Type B pancreatic cell (in vitro differentiated cells): Measurements from ENCODE around the gene RP2. TPM values are rescaled to one million over a fixed set of nuclear protein-coding genes. Genes with fewer than 3 reads are reported as not detected.

Experiments
- DNase-seq: peaks from one replicate; pipeline ENCODE4 v3.0.0; 2021; ENCODE audit warnings: mixed read lengths; ENCODE audit not compliant: unreplicated experiment; ENCODE audit errors: extremely low spot score
- H3K27ac Mint-ChIP-seq: 2 replicates; pipeline ENCODE4 v1.8.0; 2021; ENCODE audit warnings: mild to moderate bottlenecking, mixed read lengths
- H3K27me3 Mint-ChIP-seq: 2 replicates; pipeline ENCODE4 v1.8.0; 2021; ENCODE audit warnings: mixed read lengths
- H3K36me3 Mint-ChIP-seq: 2 replicates; pipeline ENCODE4 v1.8.0; 2021; ENCODE audit warnings: mixed read lengths
- H3K4me1 Mint-ChIP-seq: one replicate; pipeline ENCODE4 v1.8.0; 2021; ENCODE audit warnings: mixed read lengths; ENCODE audit not compliant: unreplicated experiment
- H3K4me3 Mint-ChIP-seq: 2 replicates; pipeline ENCODE4 v1.8.0; 2021; ENCODE audit warnings: mild to moderate bottlenecking, mixed read lengths
- H3K9me3 Mint-ChIP-seq: 2 replicates; pipeline ENCODE4 v1.8.0; 2021; ENCODE audit warnings: mixed read lengths
- CTCF ChIP-seq: fragments of 200-600 bp; sonication (generic); conservative IDR thresholded peaks from 2 replicates; pipeline ENCODE4 v1.5.0; 2021; ENCODE audit warnings: antibody characterized with exemption, mild to moderate bottlenecking
- total RNA-seq: library from RNA; stranded (reverse); gene quantifications from 2 replicates; pipeline ENCODE4 v1.2.1, GENCODE V29; 2021; ENCODE audit warnings: low replicate concordance

Gene RP2
- total RNA-seq, 1 donor from 2014 or later = 7.7 TPM

GRCh38 chrX:46920235-46920634 lies 83.4 kb downstream of the RP2 start:
- H3K4me1 Mint-ChIP-seq = no peaks in the 10 kb centered on the region
- H3K4me3 Mint-ChIP-seq = no peak overlapping the region
- peaks cover 13% of the 10 kb centered on the region for H3K36me3 Mint-ChIP-seq
- H3K27ac Mint-ChIP-seq = no peak overlapping the region
- peaks cover 19% of the 10 kb centered on the region for H3K9me3 Mint-ChIP-seq
- H3K27me3 Mint-ChIP-seq = no peaks in the 10 kb centered on the region
- no peak for DNase-seq
- no peak for TF ChIP-seq CTCF

- Mint-ChIP-seq H3K4me3 (no peak overlapping the region), H3K27ac (no peak overlapping the region), H3K4me1 (no peaks in the 10 kb centered on the region), H3K27me3 (no peaks in the 10 kb centered on the region), H3K9me3 (peaks cover 19% of the 10 kb centered on the region), H3K36me3 (peaks cover 13% of the 10 kb centered on the region)
- DNase-seq = no peak
- TF ChIP-seq CTCF = no peak
Observed at GRCh38 chrX:46922611-46923010, 85.8 kb downstream of the RP2 start.

GRCh38 chrX:46927718-46928117 lies 90.9 kb downstream of the RP2 start:
- no peaks in the 10 kb centered on the region for H3K4me1 Mint-ChIP-seq
- no peak for DNase-seq
- no peaks in the 10 kb centered on the region for H3K27me3 Mint-ChIP-seq
- no peak overlapping the region for H3K27ac Mint-ChIP-seq
- peaks cover under 1% of the 10 kb centered on the region for H3K9me3 Mint-ChIP-seq
- no peaks in the 10 kb centered on the region for H3K36me3 Mint-ChIP-seq
- no peak for TF ChIP-seq CTCF
- no peak overlapping the region for H3K4me3 Mint-ChIP-seq

- Mint-ChIP-seq H3K9me3 (no peaks in the 10 kb centered on the region), H3K27ac (no peak overlapping the region), H3K36me3 (no peaks in the 10 kb centered on the region), H3K4me3 (no peak overlapping the region), H3K27me3 (no peaks in the 10 kb centered on the region), H3K4me1 (no peaks in the 10 kb centered on the region)
- TF ChIP-seq CTCF = no peak
- DNase-seq = no peak
Observed at GRCh38 chrX:46929439-46930261, 92.8 kb downstream of the RP2 start.

Other genes with a start within 250 kb of the RP2 start
- 7.5 and 10.9 TPM in 2 replicates for gene SLC9A7, start 77.9 kb upstream of the RP2 start, total RNA-seq
- gene JADE3, start 75.4 kb downstream of the RP2 start, total RNA-seq = 17.0 and 21.1 TPM in 2 replicates
- 3.5 and 16.2 TPM in 2 replicates for gene RGN, start 241.4 kb downstream of the RP2 start, total RNA-seq